C1 segment of cervical spinal cord (tissue), 14 donors: ENCODE measurements around the gene NCF4.

Source experiments
- DNase-seq, 14 donors: peaks; one replicate each; lab custom pipeline; 2025; lab: John Stamatoyannopoulos, UW

Gene NCF4

GRCh38 chr22:36860821-36861659 lies at the start of gene NCF4:
Gene NCF4, plus strand, starts transcription at chr22:36861006. Its CDS starts 166 bp downstream, at chr22:36861172.
- peak in 10 of 14 donors; percentile 1 to 65 (median 42) for DNase-seq

GRCh38 chr22:36811094-36811800 lies 49.6 kb upstream of the NCF4 start:
- no peak for DNase-seq

GRCh38 chr22:36814801-36815200 lies 46.0 kb upstream of the NCF4 start:
- no peak for DNase-seq

GRCh38 chr22:36815558-36816338 lies 45.1 kb upstream of the NCF4 start:
- no peak for DNase-seq

GRCh38 chr22:36816339-36816635 lies 44.5 kb upstream of the NCF4 start:
- no peak for DNase-seq

- DNase-seq: peak in 2 of 14 donors; percentile 1 to 10
Measured at GRCh38 chr22:36816636-36817524, 43.9 kb upstream of the NCF4 start, which contains the start of gene PVALB. Gene PVALB, minus strand, starts transcription at chr22:36817035. Its CDS starts 30 bp downstream, at chr22:36817005.

GRCh38 chr22:36817525-36817848 lies 43.3 kb upstream of the NCF4 start:
- no peak for DNase-seq

GRCh38 chr22:36818010-36818642 lies 42.7 kb upstream of the NCF4 start:
- DNase-seq: no peak

GRCh38 chr22:36819112-36819511 lies 41.7 kb upstream of the NCF4 start:
- no peak for DNase-seq

- DNase-seq: no peak
Measured at GRCh38 chr22:36822581-36822980, 38.2 kb upstream of the NCF4 start.

- no peak for DNase-seq
Measured at GRCh38 chr22:36823186-36823839, 37.5 kb upstream of the NCF4 start.

GRCh38 chr22:36824655-36825054 lies 36.2 kb upstream of the NCF4 start:
- DNase-seq: no peak

GRCh38 chr22:36826262-36826661 lies 34.5 kb upstream of the NCF4 start:
- no peak for DNase-seq

- no peak for DNase-seq
Measured at GRCh38 chr22:36828815-36829214, 32.0 kb upstream of the NCF4 start.

GRCh38 chr22:36829370-36830002 lies 31.3 kb upstream of the NCF4 start:
- no peak for DNase-seq

GRCh38 chr22:36830601-36831000 lies 30.2 kb upstream of the NCF4 start:
- no peak for DNase-seq

GRCh38 chr22:36831206-36831605 lies 29.6 kb upstream of the NCF4 start:
- DNase-seq: no peak

GRCh38 chr22:36831717-36832116 lies 29.1 kb upstream of the NCF4 start:
- DNase-seq: no peak

GRCh38 chr22:36833073-36833472 lies 27.7 kb upstream of the NCF4 start:
- DNase-seq: no peak

- DNase-seq: no peak
Measured at GRCh38 chr22:36835903-36836302, 24.9 kb upstream of the NCF4 start.
